ENCODE data around the gene PPCDC. TPM values are rescaled to one million over a fixed set of nuclear protein-coding genes. Genes with fewer than 3 reads are reported as not detected.

Gene PPCDC
- total RNA-seq = 7.2 TPM
- long read RNA-seq, partial matches to known transcripts = 1 of 12 reads
- long read RNA-seq, other reads (novel, unspliced or antisense) = 5 of 12 reads

DNA sequence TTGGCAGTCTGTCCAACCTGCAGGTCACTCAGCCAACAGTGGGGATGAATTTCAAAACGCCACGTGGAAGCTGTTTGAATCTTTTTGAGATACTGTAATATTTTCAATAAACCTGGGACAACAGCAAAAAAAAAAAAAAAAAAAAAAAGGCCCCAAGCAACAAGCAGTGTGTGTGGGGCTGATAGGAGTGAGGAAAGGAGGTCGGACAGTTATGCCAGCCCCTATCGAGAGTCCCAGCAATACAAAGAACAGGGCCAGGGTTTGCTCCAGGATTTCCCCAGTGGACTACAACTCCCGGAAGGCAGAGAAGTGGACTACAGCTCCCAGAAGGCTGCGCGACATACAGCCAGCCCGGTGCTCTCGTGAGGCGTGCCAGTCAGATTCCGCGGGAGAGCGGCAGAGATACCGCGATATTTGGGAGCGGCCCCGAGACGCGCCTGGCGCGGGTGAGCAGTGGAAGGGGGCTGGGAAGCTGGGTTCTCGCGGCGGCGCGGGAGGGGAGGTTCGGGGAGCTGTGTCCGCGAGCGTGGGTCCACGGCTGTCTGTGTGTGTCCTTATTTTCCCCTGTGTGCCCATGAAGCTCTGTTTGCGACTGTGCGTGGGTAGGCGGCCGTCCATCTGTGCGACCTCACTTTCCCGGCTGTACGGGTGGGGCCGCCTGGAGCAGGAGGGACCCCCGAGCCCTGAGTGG, at the start of gene PPCDC:
Gene PPCDC, plus strand, starts transcription at position 410 of the 691 bp plus-strand sequence. CDS start 4,729 bp downstream, outside the sequence.
- intact Hi-C loops (cut with DNase I) = loop anchor here (5.0 to 10.0 kb wide), 2 partner anchors 61 to 281 kb away; no protein-coding TSS in a partner anchor
- DNase-seq (ENCODE audit: low spot score) = peak; percentile 98

GRCh38 chr15:74976159-74976558, 47.2 kb upstream of the PPCDC start:
- DNase-seq (ENCODE audit: low spot score) = no peak
- intact Hi-C loops (cut with DNase I) = no loop called here

GRCh38 chr15:74977599-74977998, 45.8 kb upstream of the PPCDC start:
- DNase-seq (ENCODE audit: low spot score) = no peak
- intact Hi-C loops (cut with DNase I) = no loop called here

GRCh38 chr15:74978077-74978476, 45.3 kb upstream of the PPCDC start:
- intact Hi-C loops (cut with DNase I) = no loop called here
- DNase-seq (ENCODE audit: low spot score) = no peak

DNA sequence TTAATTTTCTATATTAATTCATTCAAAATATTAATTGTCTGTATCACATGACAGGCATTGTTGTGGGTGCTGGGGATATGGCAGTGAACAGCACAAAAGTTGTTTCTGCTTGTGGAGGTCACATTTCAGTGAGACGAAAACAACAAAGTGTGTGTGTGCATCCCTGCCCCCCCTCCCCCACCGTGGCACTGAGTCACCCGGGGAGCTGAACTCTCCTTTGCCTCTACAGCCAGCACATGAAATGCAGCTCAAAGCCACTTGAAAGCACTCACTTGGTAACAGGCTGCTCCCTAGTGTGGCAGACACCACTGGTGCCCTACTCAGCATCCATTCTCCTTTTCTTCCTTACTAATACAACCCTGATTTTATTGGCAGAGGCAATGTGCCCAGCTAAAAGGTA, 44.9 kb upstream of the PPCDC start:
- intact Hi-C loops (cut with DNase I) = no loop called here
- no peak for DNase-seq (ENCODE audit: low spot score)

- no peak for DNase-seq (ENCODE audit: low spot score)
- intact Hi-C loops (cut with DNase I) = no loop called here
Observed at GRCh38 chr15:74982183-74982582, 41.2 kb upstream of the PPCDC start.

DNA sequence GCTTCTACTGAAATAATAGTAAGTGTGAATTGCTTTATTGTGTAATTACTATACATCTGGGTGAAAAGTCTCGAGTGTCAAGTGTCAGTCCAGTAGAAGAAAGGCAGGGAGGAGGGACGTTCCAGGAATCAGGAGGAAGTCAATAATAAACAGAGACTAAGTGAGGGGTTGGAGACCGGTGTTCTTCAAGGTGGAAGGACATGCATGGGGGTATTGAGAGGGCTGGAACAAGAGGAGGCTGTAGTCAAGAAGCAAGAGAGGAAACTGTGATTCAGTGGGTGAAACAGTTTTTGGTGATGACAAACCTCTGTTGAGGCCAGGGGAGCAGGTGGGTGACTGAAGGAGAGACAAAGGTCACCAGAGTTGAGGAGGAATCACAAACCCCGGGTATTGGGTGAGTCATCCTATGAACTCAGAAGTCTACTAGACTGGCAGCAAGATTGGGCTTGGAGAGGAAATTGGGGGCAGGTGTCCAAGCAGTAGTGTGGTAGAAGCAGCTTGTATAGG, 39.6 kb upstream of the PPCDC start:
- intact Hi-C loops (cut with DNase I) = no loop called here

DNA sequence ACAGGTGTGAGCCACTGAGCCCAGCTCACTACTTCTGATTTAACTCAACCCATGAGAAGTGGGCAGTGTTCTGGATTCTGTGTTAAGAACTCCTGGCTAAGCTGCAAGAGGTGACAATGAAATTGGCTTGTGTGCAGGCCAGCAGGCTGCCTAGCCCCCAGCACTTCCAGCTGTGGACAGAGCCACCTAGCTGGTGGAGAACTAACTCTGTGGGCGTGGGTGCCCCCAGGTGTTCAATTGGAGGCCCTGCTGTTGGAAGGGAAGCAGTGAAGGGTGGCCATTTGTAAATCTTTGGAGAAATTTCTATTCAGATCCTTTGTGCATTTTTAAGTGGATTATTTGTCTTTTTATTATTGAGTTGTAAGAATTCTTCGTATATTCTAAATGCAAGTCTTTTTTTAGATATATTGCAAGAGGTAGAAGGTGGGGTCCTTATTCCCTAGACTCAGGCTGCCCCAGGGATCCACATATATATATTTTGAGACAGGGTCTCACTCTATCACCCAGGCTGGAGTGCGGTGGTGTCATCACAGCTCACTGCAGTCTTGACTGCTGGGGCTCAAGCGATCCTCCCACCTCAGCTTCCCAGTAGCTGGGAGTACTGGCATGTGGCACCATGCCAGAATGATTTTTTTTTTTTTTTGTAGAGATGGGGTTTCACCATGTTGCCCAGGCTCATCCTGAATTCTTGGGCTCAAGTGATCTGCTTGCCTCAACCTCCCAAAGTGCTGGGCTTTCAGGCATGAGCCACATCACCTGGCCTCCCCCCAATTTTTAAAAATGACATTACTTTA, 35.2 kb upstream of the PPCDC start:
- intact Hi-C loops (cut with DNase I) = no loop called here
- DNase-seq (ENCODE audit: low spot score) = no peak

More for the DNA sequence above, 39.6 kb upstream of the PPCDC start:
- no peak for DNase-seq (ENCODE audit: low spot score)

- intact Hi-C loops (cut with DNase I) = no loop called here
- no peak for DNase-seq (ENCODE audit: low spot score)
Observed at GRCh38 chr15:74989527-74989926, 33.9 kb upstream of the PPCDC start.

- DNase-seq (ENCODE audit: low spot score) = no peak
- intact Hi-C loops (cut with DNase I) = no loop called here
Observed at GRCh38 chr15:74992619-74993018, 30.8 kb upstream of the PPCDC start.

- intact Hi-C loops (cut with DNase I) = no loop called here
- no peak for DNase-seq (ENCODE audit: low spot score)
Observed at GRCh38 chr15:74994236-74994635, 29.2 kb upstream of the PPCDC start.

GRCh38 chr15:74994685-74995084, 28.7 kb upstream of the PPCDC start:
- intact Hi-C loops (cut with DNase I) = no loop called here
- DNase-seq (ENCODE audit: low spot score) = no peak

DNA sequence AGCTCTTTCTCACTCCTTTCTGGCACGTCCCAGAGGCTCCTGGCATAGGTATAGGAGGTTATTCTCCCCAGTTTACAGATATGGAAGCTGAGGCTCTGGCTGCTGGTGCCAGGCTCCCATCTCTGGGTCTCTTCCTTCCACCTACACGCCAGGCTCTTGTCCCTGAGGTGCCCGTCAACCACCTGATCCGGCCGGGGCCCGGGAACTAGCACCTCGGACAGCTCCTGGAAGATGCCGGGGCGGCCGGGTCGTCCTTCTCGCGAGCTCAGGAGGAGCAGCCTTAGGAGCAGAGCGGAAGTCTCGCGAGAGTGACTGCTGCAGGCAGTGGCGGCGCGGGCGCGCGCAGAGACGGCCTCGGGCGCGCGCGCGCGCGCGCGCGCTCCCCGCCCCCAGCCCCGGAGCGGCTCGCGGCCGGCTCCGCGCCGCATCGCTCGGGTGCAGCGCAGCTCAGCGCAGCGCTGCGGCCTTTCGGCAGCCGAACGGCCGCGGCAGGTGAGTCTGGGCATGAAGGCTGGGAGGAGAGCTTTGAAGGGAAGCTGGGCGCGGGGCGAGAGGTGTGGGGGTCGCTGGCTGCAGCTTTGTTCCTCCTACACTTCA, 28.1 kb upstream of the PPCDC start, which contains the start of gene SCAMP5:
Gene SCAMP5, plus strand, starts transcription at position 382 of the 597 bp plus-strand sequence. CDS start 16,277 bp downstream, outside the sequence.
- intact Hi-C loops (cut with DNase I) = no loop called here

DNA sequence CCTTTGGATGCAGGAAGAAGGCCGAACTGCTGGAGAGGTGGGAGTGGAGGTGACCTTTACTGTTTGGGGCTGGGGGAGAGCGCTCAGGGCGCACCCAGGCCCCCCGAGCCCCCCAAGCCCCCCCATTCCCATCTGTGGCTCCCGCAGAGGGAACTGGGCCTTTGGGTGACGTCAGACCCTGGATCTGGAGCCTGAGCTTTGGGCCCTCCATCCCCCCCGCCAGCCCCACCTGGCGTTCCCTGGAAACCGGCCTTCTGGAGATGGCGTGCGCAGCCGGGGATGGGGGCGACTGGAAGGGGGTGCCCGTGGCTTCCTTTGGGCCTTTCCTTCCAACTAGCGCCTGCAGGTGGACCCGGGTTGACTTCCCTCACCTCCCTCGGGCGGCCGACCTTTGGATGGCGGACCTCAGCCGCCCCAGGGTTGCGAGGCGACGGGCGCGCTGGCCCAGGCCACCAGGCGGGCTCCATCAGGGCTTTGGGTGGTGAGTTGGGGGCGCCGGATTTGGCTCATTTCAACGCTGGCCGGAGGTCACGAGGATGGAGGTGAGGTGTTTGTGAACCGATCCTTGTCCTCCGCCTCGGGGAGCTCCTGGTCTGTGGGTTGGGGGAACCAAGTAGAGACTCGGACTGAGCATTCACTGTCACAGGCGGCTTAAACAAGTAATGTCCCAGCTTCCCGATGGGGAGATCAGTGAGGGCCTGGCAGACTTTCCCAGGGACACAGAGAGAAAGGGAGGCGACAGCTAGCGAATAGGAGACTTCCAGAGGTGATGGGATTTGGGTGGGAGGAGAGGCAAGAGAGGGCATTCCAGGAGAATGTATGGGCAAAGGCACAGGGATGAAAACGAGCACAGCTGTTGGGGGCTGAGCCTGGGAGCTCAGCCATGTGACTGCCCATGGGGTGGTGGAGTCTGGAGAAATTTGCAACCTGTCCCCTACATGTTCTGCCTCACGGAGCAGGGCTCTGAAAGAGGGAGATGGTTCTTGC, 27.3 kb upstream of the PPCDC start:
- intact Hi-C loops (cut with DNase I) = no loop called here
- no peak for DNase-seq (ENCODE audit: low spot score)

More for the DNA sequence above, 28.1 kb upstream of the PPCDC start, which contains the start of gene SCAMP5:
- peak; percentile 93 for DNase-seq (ENCODE audit: low spot score)

- DNase-seq (ENCODE audit: low spot score) = no peak
- intact Hi-C loops (cut with DNase I) = no loop called here
Observed at GRCh38 chr15:74997141-74997540, 26.2 kb upstream of the PPCDC start.

GRCh38 chr15:74997543-74997942, 25.8 kb upstream of the PPCDC start:
- DNase-seq (ENCODE audit: low spot score) = no peak
- intact Hi-C loops (cut with DNase I) = no loop called here

DNA sequence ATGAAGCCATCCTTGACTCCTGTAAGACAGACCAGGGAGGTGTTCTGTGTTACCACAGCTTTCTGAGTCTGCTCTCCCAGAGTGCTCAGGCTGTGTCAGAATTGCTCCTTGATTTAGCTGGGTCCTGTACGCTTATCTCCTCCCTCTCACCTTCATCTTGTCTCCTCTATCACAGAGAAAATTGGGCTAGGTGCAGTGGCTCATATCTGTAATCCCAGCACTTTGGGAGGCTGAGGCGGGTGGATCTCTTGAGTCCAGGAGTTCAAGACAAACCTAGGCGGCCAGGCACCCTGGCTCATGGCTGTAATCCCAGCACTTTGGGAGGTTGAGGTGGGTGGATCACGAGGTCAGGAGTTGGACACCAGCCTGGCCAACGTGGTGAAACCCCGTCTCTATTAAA, 22.1 kb upstream of the PPCDC start:
- DNase-seq (ENCODE audit: low spot score) = no peak
- intact Hi-C loops (cut with DNase I) = no loop called here

DNA sequence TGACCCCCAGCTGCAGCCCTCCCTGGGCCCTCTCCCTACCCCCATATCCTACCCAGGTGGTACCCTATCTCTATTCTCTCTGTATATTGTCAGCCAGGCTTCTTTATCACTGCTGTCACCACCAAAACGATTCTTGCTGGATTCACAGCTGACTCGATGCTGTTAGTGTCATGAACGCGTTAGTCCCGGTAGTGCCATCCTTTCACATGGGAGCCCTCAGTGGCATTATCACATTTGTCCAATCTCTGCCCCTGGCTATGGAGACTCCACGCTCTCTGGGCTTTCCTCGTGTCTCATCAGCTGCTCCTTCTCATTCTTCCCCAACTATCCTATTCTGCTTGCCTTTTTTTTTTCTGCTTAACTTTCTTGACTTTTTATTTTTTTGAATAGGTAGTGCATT, 21.0 kb upstream of the PPCDC start:
- intact Hi-C loops (cut with DNase I) = no loop called here
- no peak for DNase-seq (ENCODE audit: low spot score)

GRCh38 chr15:75007216-75007615, 16.2 kb upstream of the PPCDC start:
- DNase-seq (ENCODE audit: low spot score) = no peak

More at GRCh38 chr15:75007216-75007615, 16.2 kb upstream of the PPCDC start:
- intact Hi-C loops (cut with DNase I) = no loop called here
